ENCODE results near the gene SLC15A3.
"Not testable (repeated sequence)": the region's sequence is repeated elsewhere in the genome, so short reads cannot be mapped to it uniquely, and the experiment has no call there.

The SLC15A3 gene

GRCh38 chr11:60977836-60978235 lies 25.9 kb upstream of the SLC15A3 start:
- no peak for DNase-seq (ENCODE audit: low spot score)
- ChIA-PET CTCF (no interaction called here), POLR2A (ENCODE audit: low non-redundant PET) (no interaction called here)
- TF ChIP-seq CTCF (conservative IDR thresholded peaks at IDR 0.05; ENCODE audit: low read depth): no peak
- no peak overlapping the region for H3K27ac ChIP-seq

- POLR2A ChIA-PET (ENCODE audit: low non-redundant PET): no interaction called here
- CTCF ChIA-PET: interaction anchor here (0.5 kb wide), 1 partner anchor 303 kb away, joined by 4 read pairs; no protein-coding TSS in a partner anchor
- DNase-seq (ENCODE audit: low spot score): no peak
- no peak for TF ChIP-seq CTCF (conservative IDR thresholded peaks at IDR 0.05; ENCODE audit: low read depth)
- no peak overlapping the region for H3K27ac ChIP-seq
Observed at GRCh38 chr11:60977224-60977623, 25.2 kb upstream of the SLC15A3 start.

GRCh38 chr11:60974726-60975125 lies 22.8 kb upstream of the SLC15A3 start:
- ChIA-PET POLR2A (ENCODE audit: low non-redundant PET) (no interaction called here), CTCF (interaction anchor here (0.6 kb wide), 1 partner anchor 63 kb away, joined by 3 read pairs; no protein-coding TSS in a partner anchor)
- DNase-seq (ENCODE audit: low spot score): no peak
- H3K27ac ChIP-seq: no peak overlapping the region
- no peak for TF ChIP-seq CTCF (conservative IDR thresholded peaks at IDR 0.05; ENCODE audit: low read depth)

- POLR2A ChIA-PET (ENCODE audit: low non-redundant PET); DNase-seq (ENCODE audit: low spot score): not testable (repeated sequence)
- CTCF ChIA-PET: interaction anchor here (0.6 kb wide), 1 partner anchor 64 kb away, joined by 3 read pairs; no protein-coding TSS in a partner anchor
Observed at GRCh38 chr11:60974316-60974715, 22.3 kb upstream of the SLC15A3 start.

GRCh38 chr11:60973699-60974098 lies 21.7 kb upstream of the SLC15A3 start:
- no peak for DNase-seq (ENCODE audit: low spot score)
- H3K27ac ChIP-seq: no peak overlapping the region
- no peak for TF ChIP-seq CTCF (conservative IDR thresholded peaks at IDR 0.05; ENCODE audit: low read depth)
- ChIA-PET POLR2A (ENCODE audit: low non-redundant PET) (no interaction called here), CTCF (no interaction called here)

More at GRCh38 chr11:60974316-60974715, 22.3 kb upstream of the SLC15A3 start:
- H3K27ac ChIP-seq: not testable (repeated sequence)

- POLR2A ChIA-PET (ENCODE audit: low non-redundant PET): no interaction called here
Observed at GRCh38 chr11:60972182-60973030, 20.4 kb upstream of the SLC15A3 start.

More at GRCh38 chr11:60972182-60973030, 20.4 kb upstream of the SLC15A3 start:
- TF ChIP-seq CTCF (conservative IDR thresholded peaks at IDR 0.05; ENCODE audit: low read depth): no peak
- no peak for DNase-seq (ENCODE audit: low spot score)
- no peak overlapping the region for H3K27ac ChIP-seq
- CTCF ChIA-PET: interaction anchor here (0.5 to 0.6 kb wide), 2 partner anchors 10 to 25 kb away, joined by 3 read pairs; no protein-coding TSS in a partner anchor
